Heart right ventricle (tissue), 16 donors: ENCODE data around the gene ZC3H4. TPM values are rescaled to one million over a fixed set of nuclear protein-coding genes. Genes with fewer than 3 reads are reported as not detected.

Experiments
- ATAC-seq, 8 donors: fragments of 200-7000 bp; cut with Tn5 transposase; one replicate each; pipeline ENCODE4 v1.9.1; 2020; ENCODE audit warnings: mild to moderate bottlenecking in 8 of 8, moderate library complexity in 8 of 8, moderate number of reproducible peaks in 1 of 8
- DNase-seq, 2 donors: peaks; one replicate each; pipeline ENCODE4 v3.0.0-alpha.2; 2020
- H3K27ac ChIP-seq, 10 donors: fragments of 200-600 bp; sonication (generic) in 2 of 10; one replicate each; pipeline versions ENCODE4 v1.5.0 to v1.8.0; 2020 to 2022; ENCODE audit warnings: mild to moderate bottlenecking in 3 of 10
- H3K27me3 ChIP-seq, 7 donors: fragments of 200-600 bp; one replicate each; pipeline ENCODE4 v1.8.0; 2021 to 2022; ENCODE audit warnings: mild to moderate bottlenecking in 2 of 7
- H3K36me3 ChIP-seq, 9 donors: fragments of 200-600 bp; sonication (generic) in 1 of 9; one replicate each; pipeline versions ENCODE4 v1.5.0 to v1.8.0; 2020 to 2022; ENCODE audit warnings: mild to moderate bottlenecking in 2 of 9
- H3K4me1 ChIP-seq, 9 donors: fragments of 200-600 bp; sonication (generic) in 1 of 9; one replicate each; pipeline versions ENCODE4 v1.5.0 to v1.8.0; 2020 to 2022; ENCODE audit warnings: mild to moderate bottlenecking in 4 of 9
- H3K4me3 ChIP-seq, 10 donors: fragments of 200-600 bp; sonication (generic) in 2 of 10; one replicate each; pipeline versions ENCODE4 v1.5.0 to v1.8.0; 2020 to 2022; ENCODE audit warnings: mild to moderate bottlenecking in 7 of 10, moderate library complexity in 2 of 10
- H3K9me3 ChIP-seq, 11 donors: fragments of 200-600 bp in 10 of 11; sonication (generic) in 2 of 11; one replicate each; pipeline versions ENCODE4 v1.5.0 to v1.8.0; 2013 to 2022; ENCODE audit warnings: mild to moderate bottlenecking in 2 of 11, control low read depth in 1 of 11, moderate library complexity in 1 of 11
- CTCF ChIP-seq, 9 donors: fragments of 200-600 bp; sonication (generic) in 2 of 9; IDR thresholded peaks; one replicate each; pipeline versions ENCODE4 v1.5.0 to v1.8.0; 2021 to 2022; ENCODE audit warnings: antibody characterized with exemption in 9 of 9, mild to moderate bottlenecking in 5 of 9, moderate library complexity in 1 of 9
- WGBS, 2 donors: extraction: QIAGEN DNeasy Blood & Tissue Kit; methylation state at CpG; one replicate each; pipeline ENCODE4 v1.1.7; 2013; ENCODE audit warnings: inconsistent platforms in 1 of 2; 5-methylcytosine and 5-hydroxymethylcytosine counted together
- intact Hi-C, 10 donors: fragments of 100-400 bp; cut with DNase I; formaldehyde crosslinking; loops; one replicate each; pipeline versions ENCODE4 v1.11.1 to v1.14.2; 2022
- polyA plus RNA-seq, 2 donors: library from polyadenylated mRNA; stranded (reverse); fragments of 200-250 nt; gene quantifications; one replicate each; pipeline ENCODE4 v1.2.3, GENCODE V29; 2013
- total RNA-seq, 10 donors: library from RNA; stranded (reverse); fragmentation: NEBNext Ultra II Directional in 3 of 10; extraction: Animal tissue kit (Norgen Biotek cat#: 25700) in 3 of 10; gene quantifications; one replicate each; pipeline versions ENCODE4 v1.2.1 to v1.2.4, GENCODE V29; 2021 to 2023
- donor health status: Arrhythmogenic right ventricular cardiomyopathy.
- donor health status: ischemic (EF 13 %, LVEDD 7.1; RV severe dilation, severe dysfunction).
- donor health status: healthy with polysubstance abuse.
- donor health status: DM: no; HTN: yes; CAD: no.
- donor health status: DM: no; HTN: no; CAD: no.
- donor health status: ischemic (EF 25% LVEDD 6.9; RV normal size, moderate dysfunction).
- donor health status: ischemic (EF 25% LVEDD 5.7; RV mildly dilated, moderate dysfunction).
- donor health status: healthy.
- donor health status: DM: yes; HTN: yes; CAD: no.
- donor health status: Ischemic cardiomyopathy.
- donor health status: ischemic (EF 35%, LVEDD 5.7; RV mildly dilated, moderate dysfunction).
- donor health status: nonischemic (EF 11% LVEDD 7.7; RV severe dilation, severe dysfunction).
- donor health status: DM: yes; HTN: yes; CAD: no.
- donor health status: PGD.
- donor health status: ischemic (EF 29% LVEDD 5.4; RV normal size, mild dysfunction).
- donor health status: nonischemic (EF 23%, LVEDD 6.1; RV moderate dilation, normal function).

The ZC3H4 gene
- total and polyA plus RNA-seq, 12 donors: 4.5 to 32.8 (median 25.1) TPM

- TF ChIP-seq CTCF (IDR thresholded peaks at IDR 0.05): no peak
- DNase-seq (no peak), ATAC-seq (no peak)
- intact Hi-C loops: loop anchor here in 1 of 10 donors (5.0 kb wide), 1 partner anchor 67 kb away; the partner anchor contains the start of gene ZC3H4
- H3K27ac ChIP-seq: no peak overlapping the region
- H3K4me3 ChIP-seq: no peak overlapping the region
- 94 to 95% methylated on average over 56 of the region's 56 CpGs for WGBS, 2 donors
- peaks cover 0 to 2% (median 0%) of the 10 kb centered on the region in 9 donors for H3K36me3 ChIP-seq
- H3K4me1 ChIP-seq: peaks cover 0 to 13% (median 7%) of the 10 kb centered on the region in 9 donors
- H3K27me3 ChIP-seq: no peaks in the 10 kb centered on the region
- H3K9me3 ChIP-seq: no peaks in the 10 kb centered on the region
These were observed 68.4 kb downstream of the ZC3H4 start for GRCh38 chr19:47044946-47045866.

- no peak for TF ChIP-seq CTCF (IDR thresholded peaks at IDR 0.05)
- intact Hi-C loops: no loop called here
- H3K27ac ChIP-seq: no peak overlapping the region
- WGBS, 2 donors: 73 to 82% methylated on average over 8 of the region's 8 CpGs
- no peaks in the 10 kb centered on the region for H3K9me3 ChIP-seq
- ATAC-seq (no peak), DNase-seq (no peak)
- peaks cover 0 to 8% (median 4%) of the 10 kb centered on the region in 9 donors for H3K4me1 ChIP-seq
- H3K4me3 ChIP-seq: no peak overlapping the region
- H3K27me3 ChIP-seq: no peaks in the 10 kb centered on the region
- peaks cover 0 to 2% (median 0%) of the 10 kb centered on the region in 9 donors for H3K36me3 ChIP-seq
These were observed 72.7 kb downstream of the ZC3H4 start for GRCh38 chr19:47040869-47041268.

GRCh38 chr19:47039239-47039874 is 74.2 kb downstream of the ZC3H4 start:
- intact Hi-C loops: loop anchor here in 8 of 10 donors (5.0 to 10.0 kb wide), 4 partner anchors 83 to 93 kb away; partner anchors contain the start of gene SAE1 (in 1 of the 8)
- 90 to 91% methylated on average over 17 of the region's 17 CpGs for WGBS, 2 donors
- Histone ChIP-seq H3K9me3 (no peaks in the 10 kb centered on the region), H3K36me3 (peaks cover 0 to 2% (median 0%) of the 10 kb centered on the region in 9 donors), H3K27me3 (peaks cover 0 to 2% (median 0%) of the 10 kb centered on the region in 7 donors), H3K4me1 (peaks cover 0 to 17% (median 9%) of the 10 kb centered on the region in 9 donors), H3K27ac (no peak overlapping the region), H3K4me3 (no peak overlapping the region)
- no peak for TF ChIP-seq CTCF (IDR thresholded peaks at IDR 0.05)
- no peak for DNase-seq
- ATAC-seq: no peak

GRCh38 chr19:47037766-47038165 is 75.8 kb downstream of the ZC3H4 start:
- DNase-seq (no peak), ATAC-seq (no peak)
- Histone ChIP-seq H3K4me1 (peaks cover 0 to 17% (median 9%) of the 10 kb centered on the region in 9 donors), H3K36me3 (peaks cover 0 to 2% (median 0%) of the 10 kb centered on the region in 9 donors), H3K27ac (no peak overlapping the region), H3K9me3 (no peaks in the 10 kb centered on the region), H3K27me3 (peaks cover 0 to 6% (median 0%) of the 10 kb centered on the region in 7 donors), H3K4me3 (no peak overlapping the region)
- 61 to 71% methylated on average over 1 of the region's 1 CpG for WGBS, 2 donors
- intact Hi-C loops: loop anchor here in 9 of 10 donors (2.0 to 10.0 kb wide), 5 partner anchors 85 to 95 kb away; partner anchors contain the start of gene SAE1 (in 1 of the 9)
- no peak for TF ChIP-seq CTCF (IDR thresholded peaks at IDR 0.05)
